AG20443 (cell line): Measurements from ENCODE around the gene CACNG4.

Experiments
- DNase-seq: peaks from one replicate; pipeline ENCODE4 v3.0.0; 2012; ENCODE audit warnings: low spot score, mixed read lengths

Gene CACNG4

GRCh38 chr17:67043283-67043682 lies 78.8 kb downstream of the CACNG4 start:
- no peak for DNase-seq

- no peak for DNase-seq
These were observed 79.7 kb downstream of the CACNG4 start, which contains the start of gene CACNG1 for GRCh38 chr17:67044016-67044772. Gene CACNG1 (plus strand): TSS chr17:67044554. CDS start chr17:67044661, 107 bp downstream.

- no peak for DNase-seq
These were observed 80.4 kb downstream of the CACNG4 start for GRCh38 chr17:67044940-67045339.

DNA sequence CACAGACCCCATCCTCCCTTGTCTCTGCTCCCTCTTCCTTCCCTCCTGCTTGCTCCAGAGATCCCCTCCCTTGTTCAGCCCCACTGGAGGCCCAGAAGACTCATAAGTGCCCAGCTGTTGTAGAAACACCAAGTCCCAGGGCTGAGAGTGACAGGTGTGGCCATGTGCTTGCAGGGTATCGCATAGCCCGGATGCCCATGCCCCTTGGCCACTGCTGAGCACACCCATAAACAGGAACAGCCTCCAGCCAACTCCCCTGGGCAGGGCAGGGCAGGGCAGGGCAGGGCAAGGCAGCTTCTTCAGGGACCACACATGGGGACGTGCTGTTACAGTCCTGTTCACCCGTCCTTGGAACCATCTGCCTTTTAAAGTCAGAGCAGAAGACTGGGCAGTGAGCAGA lies 81.9 kb downstream of the CACNG4 start:
- no peak for DNase-seq

DNA sequence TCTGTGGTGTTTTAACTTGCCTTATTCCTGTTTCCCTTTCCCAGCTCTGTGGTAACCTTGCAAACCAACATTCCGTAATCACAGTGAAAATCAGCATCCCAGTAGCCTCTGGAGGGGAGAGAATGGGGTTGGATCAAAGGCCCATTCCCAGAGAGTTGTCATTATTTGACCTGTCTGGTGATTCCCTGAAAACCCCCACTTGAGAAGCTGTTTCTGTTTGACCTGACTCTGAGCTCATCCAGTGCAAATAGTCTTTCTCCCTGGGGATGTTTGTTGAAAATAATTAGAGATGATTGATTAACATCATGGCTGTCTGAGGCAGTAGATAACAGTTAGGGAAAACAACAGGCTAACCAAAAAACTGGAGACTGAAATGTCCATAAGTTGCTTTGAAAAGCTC lies 82.9 kb downstream of the CACNG4 start:
- no peak for DNase-seq

GRCh38 chr17:67049025-67049739 lies 84.7 kb downstream of the CACNG4 start:
- DNase-seq = no peak

DNA sequence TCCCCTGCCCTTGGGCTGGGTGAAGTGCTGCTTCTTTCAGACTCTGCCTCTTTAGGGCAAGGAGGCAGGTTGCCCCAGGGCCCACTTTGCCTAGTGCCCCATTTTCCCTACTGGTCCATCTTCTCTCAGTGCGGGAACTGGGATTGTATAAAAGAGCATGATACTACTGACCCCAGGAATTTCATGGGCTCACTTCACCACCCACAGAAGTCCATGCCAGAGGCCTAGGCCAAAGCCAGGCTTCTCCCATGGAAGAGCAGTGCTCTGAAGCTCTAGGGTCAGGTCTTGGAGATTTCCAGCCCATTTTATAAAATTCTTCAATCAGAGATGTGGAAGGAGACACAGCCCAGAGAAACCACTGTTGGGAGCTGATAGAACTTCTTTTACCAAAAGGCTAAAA lies 85.6 kb downstream of the CACNG4 start:
- DNase-seq = no peak

DNA sequence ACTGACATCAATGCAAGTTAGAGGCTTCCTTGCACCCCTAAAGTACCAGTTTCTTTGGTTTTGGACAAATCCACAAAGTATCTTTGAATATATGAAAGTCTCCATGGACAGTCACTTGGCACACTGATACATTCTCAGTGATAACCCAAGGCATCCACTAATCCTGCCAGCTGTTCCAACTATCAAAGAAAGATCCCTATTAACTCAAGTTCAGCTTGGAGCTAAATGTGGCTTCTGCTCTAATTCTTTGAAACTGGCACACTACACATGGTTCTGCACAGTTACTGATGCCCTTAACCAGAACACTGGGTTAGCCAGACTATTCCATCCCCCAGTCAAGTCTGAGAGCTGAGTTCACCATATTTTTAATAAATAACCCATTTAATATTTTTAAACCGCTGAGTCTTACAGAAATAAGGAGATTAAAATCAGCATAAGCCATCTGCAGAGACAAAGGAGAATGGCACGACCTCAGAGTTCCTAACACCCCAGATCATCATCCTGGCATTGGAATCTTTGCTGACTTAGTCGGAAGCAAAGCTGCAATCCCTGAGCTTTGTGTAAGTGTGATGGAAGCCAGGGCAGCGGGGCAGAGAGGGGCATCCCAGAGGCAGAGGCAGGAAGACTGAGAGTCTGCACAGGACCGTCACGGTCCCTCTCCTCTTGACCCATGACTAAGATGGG lies 86.1 kb downstream of the CACNG4 start:
- no peak for DNase-seq

- DNase-seq = no peak
These were observed 86.6 kb downstream of the CACNG4 start for GRCh38 chr17:67051155-67051538.

DNA sequence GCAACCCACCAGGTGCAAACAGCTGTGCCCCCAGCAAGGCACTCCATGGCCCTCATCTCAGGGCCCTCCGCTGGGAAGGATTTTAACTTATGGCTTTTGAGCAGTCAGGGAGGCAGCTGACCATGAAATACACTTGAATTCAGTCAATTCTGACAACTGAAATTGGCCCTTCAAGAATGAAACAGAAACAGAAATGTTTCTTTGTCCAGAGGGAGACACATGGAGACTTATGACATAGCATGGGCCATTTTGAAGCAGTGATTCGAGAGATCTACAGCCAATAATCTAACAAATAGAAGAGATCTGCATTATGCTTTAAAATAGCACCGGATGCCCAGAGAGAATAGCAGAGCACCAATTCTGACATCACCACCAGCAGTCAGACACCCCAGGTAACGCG lies 87.3 kb downstream of the CACNG4 start:
- no peak for DNase-seq

- DNase-seq = no peak
These were observed 88.4 kb downstream of the CACNG4 start for GRCh38 chr17:67052720-67053437.

- DNase-seq = no peak
These were observed 89.0 kb downstream of the CACNG4 start for GRCh38 chr17:67053438-67054000.

- DNase-seq = no peak
These were observed 89.6 kb downstream of the CACNG4 start for GRCh38 chr17:67054011-67054591.

GRCh38 chr17:67054608-67055007 lies 90.1 kb downstream of the CACNG4 start:
- no peak for DNase-seq

- no peak for DNase-seq
These were observed 90.5 kb downstream of the CACNG4 start for GRCh38 chr17:67055041-67055443.

- DNase-seq = no peak
These were observed 91.6 kb downstream of the CACNG4 start for GRCh38 chr17:67055811-67056745.

- no peak for DNase-seq
These were observed 92.4 kb downstream of the CACNG4 start for GRCh38 chr17:67056746-67057490.

DNA sequence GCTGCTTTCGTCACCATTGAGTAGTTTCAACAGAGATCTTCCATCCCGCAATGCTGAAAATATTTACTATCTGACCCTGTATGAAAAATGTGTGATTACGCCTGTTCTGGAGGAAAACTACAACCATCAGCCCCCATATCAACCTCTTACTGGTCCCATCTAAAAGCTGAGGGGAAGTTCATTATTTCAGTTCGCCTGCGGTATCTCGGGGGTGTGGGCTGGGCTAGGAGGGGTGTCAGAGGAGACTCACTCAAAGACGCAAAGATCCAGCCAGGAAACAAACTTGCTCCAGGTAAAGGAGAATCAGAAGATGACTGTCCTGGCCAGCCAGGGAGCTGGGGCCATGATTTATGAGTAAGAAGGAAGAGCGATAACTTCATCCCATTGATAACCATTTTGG lies 93.5 kb downstream of the CACNG4 start:
- DNase-seq = no peak

- no peak for DNase-seq
These were observed 94.9 kb downstream of the CACNG4 start for GRCh38 chr17:67059372-67059771.

DNA sequence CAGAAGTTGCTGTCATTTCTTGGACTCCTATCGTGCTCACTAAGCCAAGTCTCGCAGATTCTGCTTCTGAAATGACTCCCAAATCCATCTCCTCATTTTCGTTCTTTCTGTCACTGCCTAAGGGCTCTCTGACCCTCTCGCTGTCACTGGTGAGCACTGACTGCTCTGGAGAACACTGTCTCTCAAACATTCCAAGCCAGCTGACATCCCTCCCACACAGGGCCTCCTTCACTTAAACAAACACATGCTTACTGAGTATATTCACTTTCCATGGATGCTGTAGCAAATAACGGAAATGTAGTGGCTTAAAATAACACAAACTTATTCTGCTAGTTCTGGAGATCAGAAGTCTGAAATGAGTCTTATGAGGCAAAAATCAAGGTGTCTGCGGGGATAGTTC lies 98.6 kb downstream of the CACNG4 start:
- no peak for DNase-seq
